ENCODE data around the gene CNIH4.
A peak's percentile ranks its signal among the peaks of the same experiment; 100 is the strongest.

GRCh38 chr1:224356685-224357625, at the start of gene CNIH4:
- TF ChIP-seq CTCF (IDR thresholded peaks at IDR 0.05) (no peak), MAZ (IDR thresholded peaks at IDR 0.05; ENCODE audit: borderline replicate concordance, low read depth, low read length) (no peak), RFX5 (IDR thresholded peaks at IDR 0.05) (no peak), E2F6 (IDR thresholded peaks at IDR 0.05; ENCODE audit: borderline replicate concordance, low read depth) (no peak), EP300 (IDR thresholded peaks at IDR 0.05) (no peak), POLR2A (IDR thresholded peaks at IDR 0.05; ENCODE audit: low read length) (peak; percentile 92), ZNF302 (CRISPR knock-in tag; IDR thresholded peaks at IDR 0.05) (no peak), PBX3 (IDR thresholded peaks at IDR 0.05) (0 out of 2 replicates have a peak, but pooled peaks have one; percentile 42), USF2 (IDR thresholded peaks at IDR 0.05) (no peak), REST (IDR thresholded peaks at IDR 0.05) (no peak), JUNB (IDR thresholded peaks at IDR 0.05) (no peak)
